DND-41 (cell line): Measurements from ENCODE around the gene SARM1.
"Not testable (repeated sequence)": the region's sequence is repeated elsewhere in the genome, so short reads cannot be mapped to it uniquely, and the experiment has no call there.

Source experiments
- ATAC-seq: fragments of 200-7000 bp; cut with Tn5 transposase; 3 replicates; pipeline ENCODE4 v1.9.1; 2021; ENCODE audit warnings: low read depth; ENCODE audit not compliant: insufficient read depth
- DNase-seq: peaks from one replicate; pipeline ENCODE4 v3.0.0-alpha.2; 2020
- H2AFZ ChIP-seq: 2 replicates; pipeline ENCODE4 v1.6.0; 2012; ENCODE audit warnings: low read depth, low read length
- H3K27ac ChIP-seq: 2 replicates; pipeline ENCODE4 v1.5.1; 2012; ENCODE audit warnings: low read length, inconsistent platforms
- H3K27me3 ChIP-seq: fragments of 200-600 bp; sonication (generic); 2 replicates; pipeline ENCODE4 v1.6.0; 2012; ENCODE audit warnings: low read length, mild to moderate bottlenecking, inconsistent platforms; ENCODE audit not compliant: insufficient read depth, poor library complexity
- H3K36me3 ChIP-seq: 2 replicates; pipeline ENCODE4 v1.5.1; 2012; ENCODE audit warnings: low read length, inconsistent platforms; ENCODE audit not compliant: insufficient read depth
- H3K4me1 ChIP-seq: 2 replicates; pipeline ENCODE4 v1.5.1; 2012; ENCODE audit warnings: mild to moderate bottlenecking, low read length; ENCODE audit not compliant: insufficient read depth
- H3K4me2 ChIP-seq: 2 replicates; pipeline ENCODE4 v1.6.0; 2012; ENCODE audit warnings: mild to moderate bottlenecking, moderate library complexity, low read length, inconsistent platforms; ENCODE audit not compliant: insufficient read depth
- H3K4me3 ChIP-seq, 2 experiments: fragments of 200-600 bp in 1 of 2; shearing (Covaris generic) in 1 of 2; 2 replicates each; pipeline ENCODE4 v1.5.1; 2012 to 2016; ENCODE audit warnings: inconsistent platforms in 2 of 2, low read length in 2 of 2, mild to moderate bottlenecking in 2 of 2, low read depth in 1 of 2, moderate library complexity in 1 of 2
- H3K79me2 ChIP-seq: 2 replicates; pipeline ENCODE4 v1.6.0; 2012; ENCODE audit warnings: low read length, inconsistent platforms; ENCODE audit not compliant: insufficient read depth
- H3K9ac ChIP-seq: 2 replicates; pipeline ENCODE4 v1.6.0; 2012; ENCODE audit warnings: low read depth, mild to moderate bottlenecking, inconsistent platforms, low read length, moderate library complexity
- H3K9me3 ChIP-seq: 2 replicates; pipeline ENCODE4 v1.5.1; 2012; ENCODE audit warnings: low read length, moderate library complexity, mild to moderate bottlenecking, inconsistent platforms; ENCODE audit not compliant: insufficient read depth, severe bottlenecking
- H4K20me1 ChIP-seq: 2 replicates; pipeline ENCODE4 v1.6.0; 2012; ENCODE audit warnings: low read length; ENCODE audit not compliant: insufficient read depth
- EZH2 ChIP-seq: IDR thresholded peaks from 3 replicates; pipeline ENCODE4 v1.6.1; 2012; ENCODE audit warnings: borderline replicate concordance, low read depth, mild to moderate bottlenecking, moderate library complexity, low read length, inconsistent platforms; ENCODE audit not compliant: severe bottlenecking
- TF ChIP-seq, protein P1 (sequence below): IDR thresholded peaks from 2 replicates; pipeline ENCODE4 v1.5.1; 2012; ENCODE audit warnings: borderline replicate concordance, low read length, moderate library complexity, mild to moderate bottlenecking; ENCODE audit not compliant: poor library complexity, severe bottlenecking; ENCODE audit errors: extremely low read depth

Gene SARM1

GRCh38 chr17:28433721-28434120, 62.2 kb downstream of the SARM1 start:
- H2AFZ ChIP-seq, result no peak overlapping the region
- ATAC-seq, result no peak

GRCh38 chr17:28434326-28434725, 62.8 kb downstream of the SARM1 start:
- H3K9me3 ChIP-seq, H4K20me1 ChIP-seq, ATAC-seq, H3K4me2 ChIP-seq, H3K4me3 ChIP-seq, H3K4me1 ChIP-seq, H3K27ac ChIP-seq, H2AFZ ChIP-seq, H3K79me2 ChIP-seq, H3K9ac ChIP-seq, H3K36me3 ChIP-seq, DNase-seq, H3K27me3 ChIP-seq: not testable (repeated sequence)

More at GRCh38 chr17:28433721-28434120, 62.2 kb downstream of the SARM1 start:
- H3K4me2 ChIP-seq, result no peak overlapping the region
- peaks cover 4% of the 10 kb centered on the region for H3K27me3 ChIP-seq
- H4K20me1 ChIP-seq, result no peaks in the 10 kb centered on the region
- H3K27ac ChIP-seq, result no peak overlapping the region
- no peak for TF ChIP-seq EZH2
- no peaks in the 10 kb centered on the region for H3K9me3 ChIP-seq
- no peak overlapping the region for H3K4me3 ChIP-seq
- no peaks in the 10 kb centered on the region for H3K79me2 ChIP-seq
- DNase-seq, result no peak
- H3K36me3 ChIP-seq, result no peaks in the 10 kb centered on the region
- no peak overlapping the region for H3K9ac ChIP-seq
- H3K4me1 ChIP-seq, result no peaks in the 10 kb centered on the region

- no peak overlapping the region for H2AFZ ChIP-seq
- TF ChIP-seq EZH2, result no peak
- TF ChIP-seq, protein P1, sequence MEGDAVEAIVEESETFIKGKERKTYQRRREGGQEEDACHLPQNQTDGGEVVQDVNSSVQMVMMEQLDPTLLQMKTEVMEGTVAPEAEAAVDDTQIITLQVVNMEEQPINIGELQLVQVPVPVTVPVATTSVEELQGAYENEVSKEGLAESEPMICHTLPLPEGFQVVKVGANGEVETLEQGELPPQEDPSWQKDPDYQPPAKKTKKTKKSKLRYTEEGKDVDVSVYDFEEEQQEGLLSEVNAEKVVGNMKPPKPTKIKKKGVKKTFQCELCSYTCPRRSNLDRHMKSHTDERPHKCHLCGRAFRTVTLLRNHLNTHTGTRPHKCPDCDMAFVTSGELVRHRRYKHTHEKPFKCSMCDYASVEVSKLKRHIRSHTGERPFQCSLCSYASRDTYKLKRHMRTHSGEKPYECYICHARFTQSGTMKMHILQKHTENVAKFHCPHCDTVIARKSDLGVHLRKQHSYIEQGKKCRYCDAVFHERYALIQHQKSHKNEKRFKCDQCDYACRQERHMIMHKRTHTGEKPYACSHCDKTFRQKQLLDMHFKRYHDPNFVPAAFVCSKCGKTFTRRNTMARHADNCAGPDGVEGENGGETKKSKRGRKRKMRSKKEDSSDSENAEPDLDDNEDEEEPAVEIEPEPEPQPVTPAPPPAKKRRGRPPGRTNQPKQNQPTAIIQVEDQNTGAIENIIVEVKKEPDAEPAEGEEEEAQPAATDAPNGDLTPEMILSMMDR, result no peak
- H3K27me3 ChIP-seq, result no peaks in the 10 kb centered on the region
- no peaks in the 10 kb centered on the region for H3K79me2 ChIP-seq
- no peak overlapping the region for H3K4me2 ChIP-seq
- H4K20me1 ChIP-seq, result no peaks in the 10 kb centered on the region
- H3K9ac ChIP-seq, result no peak overlapping the region
- H3K27ac ChIP-seq, result no peak overlapping the region
- no peaks in the 10 kb centered on the region for H3K9me3 ChIP-seq
- no peaks in the 10 kb centered on the region for H3K36me3 ChIP-seq
- no peak overlapping the region for H3K4me3 ChIP-seq
- H3K4me1 ChIP-seq, result no peaks in the 10 kb centered on the region
- ATAC-seq (no peak), DNase-seq (no peak)
Measured at GRCh38 chr17:28443901-28444638, 72.6 kb downstream of the SARM1 start.

DNA sequence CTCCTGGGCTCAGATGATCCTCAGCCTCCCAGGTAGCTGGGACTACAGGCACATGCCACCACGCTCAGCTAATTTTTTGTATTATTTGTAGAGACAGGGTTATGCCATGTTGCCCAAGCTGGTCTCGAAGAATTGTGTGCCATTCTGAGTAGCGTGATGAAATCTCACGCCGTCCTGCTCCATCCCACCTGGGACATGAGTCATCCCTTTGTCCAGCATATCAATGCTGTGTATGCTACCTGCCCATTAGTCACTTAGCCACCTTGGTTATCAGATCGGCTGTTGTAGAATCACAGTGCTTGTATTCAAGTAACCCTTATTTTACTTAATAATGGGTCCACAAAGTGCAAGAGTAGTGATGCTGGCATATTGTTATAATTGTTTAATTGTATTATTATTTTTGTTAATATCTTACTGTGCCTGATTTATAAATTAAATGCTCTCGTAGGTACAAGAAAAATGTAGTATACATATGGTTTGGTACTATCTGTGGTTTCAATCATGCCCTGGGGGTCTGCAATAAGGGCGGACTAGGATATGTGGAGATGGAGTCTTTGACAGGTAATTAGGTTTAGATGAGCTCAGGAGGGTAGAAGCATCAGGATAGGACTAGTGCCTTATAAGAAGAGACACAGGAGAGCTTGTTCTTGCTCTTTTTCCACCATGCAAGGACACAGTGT, 75.4 kb downstream of the SARM1 start:
- Histone ChIP-seq H3K36me3 (no peaks in the 10 kb centered on the region), H3K4me3 (no peak overlapping the region), H3K4me1 (no peaks in the 10 kb centered on the region), H3K79me2 (no peaks in the 10 kb centered on the region), H2AFZ (no peak overlapping the region), H3K27ac (no peak overlapping the region), H3K9me3 (no peaks in the 10 kb centered on the region), H3K27me3 (no peaks in the 10 kb centered on the region), H3K9ac (no peak overlapping the region), H3K4me2 (no peak overlapping the region), H4K20me1 (no peaks in the 10 kb centered on the region)
- no peak for ATAC-seq
- no peak for DNase-seq
- no peak for TF ChIP-seq EZH2
- TF ChIP-seq, protein P1, result no peak
